GM21723 (cell line): ENCODE data around the gene RMI2.
A peak's percentile ranks its signal among the peaks of the same experiment; 100 is the strongest.

Experiments
- ATAC-seq: cut with Tn5 transposase; IDR thresholded peaks from one replicate; pipeline ENCODE4 v1.9.1; 2021; ENCODE audit warnings: mild to moderate bottlenecking, moderate library complexity; ENCODE audit not compliant: unreplicated experiment

The RMI2 gene

GRCh38 chr16:11327277-11328171 is 17.7 kb upstream of the RMI2 start:
- no peak for ATAC-seq

- ATAC-seq = peak; percentile 74
These were observed 16.8 kb upstream of the RMI2 start for GRCh38 chr16:11328172-11329070.

GRCh38 chr16:11329071-11329491 is 16.2 kb upstream of the RMI2 start:
- peak; percentile 45 for ATAC-seq

- ATAC-seq = no peak
These were observed 15.4 kb upstream of the RMI2 start for GRCh38 chr16:11329891-11330290.

- no peak for ATAC-seq
These were observed 14.6 kb upstream of the RMI2 start for GRCh38 chr16:11330526-11331237.

GRCh38 chr16:11331967-11332366 is 13.3 kb upstream of the RMI2 start:
- ATAC-seq = no peak

GRCh38 chr16:11333010-11333409 is 12.2 kb upstream of the RMI2 start:
- no peak for ATAC-seq

- ATAC-seq = no peak
These were observed 11.6 kb upstream of the RMI2 start for GRCh38 chr16:11333702-11334101.

GRCh38 chr16:11334831-11335404 is 10.3 kb upstream of the RMI2 start:
- ATAC-seq = no peak

- no peak for ATAC-seq
These were observed 6.2 kb upstream of the RMI2 start for GRCh38 chr16:11339075-11339474.

- ATAC-seq = no peak
These were observed 4.5 kb upstream of the RMI2 start for GRCh38 chr16:11340710-11341109.

- ATAC-seq = no peak
These were observed 3.9 kb upstream of the RMI2 start for GRCh38 chr16:11341371-11341770.

- ATAC-seq = no peak
These were observed 3.0 kb upstream of the RMI2 start for GRCh38 chr16:11342021-11342855.

GRCh38 chr16:11346700-11347319 is 1.6 kb downstream of the RMI2 start:
- no peak for ATAC-seq

- no peak for ATAC-seq
These were observed 2.6 kb downstream of the RMI2 start for GRCh38 chr16:11347831-11348230.

- ATAC-seq = no peak
These were observed 3.7 kb downstream of the RMI2 start for GRCh38 chr16:11348737-11349598.

GRCh38 chr16:11349599-11350276 is 4.5 kb downstream of the RMI2 start:
- ATAC-seq = no peak

GRCh38 chr16:11350519-11350918 is 5.3 kb downstream of the RMI2 start:
- no peak for ATAC-seq
